ENCODE results near the gene OR51Q1. TPM values are rescaled to one million over a fixed set of nuclear protein-coding genes. Genes with fewer than 3 reads are reported as not detected.

The OR51Q1 gene
- not detected for total RNA-seq

GRCh38 chr11:5421811-5422210 is at the start of gene OR51Q1:
Gene OR51Q1 (plus strand): TSS chr11:5422111. CDS start chr11:5422201, 90 bp downstream.
- Histone ChIP-seq H3K4me3 (no peak within 1 kb of the TSS), H3K27me3 (no peaks in the 10 kb centered on the region), H3K4me1 (no peaks in the 10 kb centered on the region), H3K9me3 (peaks cover 5% of the 10 kb centered on the region), H3K27ac (no peak within 1 kb of the TSS), H3K36me3 (no peaks in the 10 kb centered on the region)
- 87% methylated on average over 1 of the region's 1 CpG for WGBS
- DNase-seq (ENCODE audit: low spot score in 2 of 2): no peak
- TF ChIP-seq POLR2A (IDR thresholded peaks at IDR 0.05) (no peak), POLR2AphosphoS5 (IDR thresholded peaks at IDR 0.05) (no peak), EP300 (IDR thresholded peaks at IDR 0.05) (no peak)
- TF ChIP-seq, protein P1, sequence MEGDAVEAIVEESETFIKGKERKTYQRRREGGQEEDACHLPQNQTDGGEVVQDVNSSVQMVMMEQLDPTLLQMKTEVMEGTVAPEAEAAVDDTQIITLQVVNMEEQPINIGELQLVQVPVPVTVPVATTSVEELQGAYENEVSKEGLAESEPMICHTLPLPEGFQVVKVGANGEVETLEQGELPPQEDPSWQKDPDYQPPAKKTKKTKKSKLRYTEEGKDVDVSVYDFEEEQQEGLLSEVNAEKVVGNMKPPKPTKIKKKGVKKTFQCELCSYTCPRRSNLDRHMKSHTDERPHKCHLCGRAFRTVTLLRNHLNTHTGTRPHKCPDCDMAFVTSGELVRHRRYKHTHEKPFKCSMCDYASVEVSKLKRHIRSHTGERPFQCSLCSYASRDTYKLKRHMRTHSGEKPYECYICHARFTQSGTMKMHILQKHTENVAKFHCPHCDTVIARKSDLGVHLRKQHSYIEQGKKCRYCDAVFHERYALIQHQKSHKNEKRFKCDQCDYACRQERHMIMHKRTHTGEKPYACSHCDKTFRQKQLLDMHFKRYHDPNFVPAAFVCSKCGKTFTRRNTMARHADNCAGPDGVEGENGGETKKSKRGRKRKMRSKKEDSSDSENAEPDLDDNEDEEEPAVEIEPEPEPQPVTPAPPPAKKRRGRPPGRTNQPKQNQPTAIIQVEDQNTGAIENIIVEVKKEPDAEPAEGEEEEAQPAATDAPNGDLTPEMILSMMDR (IDR thresholded peaks at IDR 0.05): no peak

DNA sequence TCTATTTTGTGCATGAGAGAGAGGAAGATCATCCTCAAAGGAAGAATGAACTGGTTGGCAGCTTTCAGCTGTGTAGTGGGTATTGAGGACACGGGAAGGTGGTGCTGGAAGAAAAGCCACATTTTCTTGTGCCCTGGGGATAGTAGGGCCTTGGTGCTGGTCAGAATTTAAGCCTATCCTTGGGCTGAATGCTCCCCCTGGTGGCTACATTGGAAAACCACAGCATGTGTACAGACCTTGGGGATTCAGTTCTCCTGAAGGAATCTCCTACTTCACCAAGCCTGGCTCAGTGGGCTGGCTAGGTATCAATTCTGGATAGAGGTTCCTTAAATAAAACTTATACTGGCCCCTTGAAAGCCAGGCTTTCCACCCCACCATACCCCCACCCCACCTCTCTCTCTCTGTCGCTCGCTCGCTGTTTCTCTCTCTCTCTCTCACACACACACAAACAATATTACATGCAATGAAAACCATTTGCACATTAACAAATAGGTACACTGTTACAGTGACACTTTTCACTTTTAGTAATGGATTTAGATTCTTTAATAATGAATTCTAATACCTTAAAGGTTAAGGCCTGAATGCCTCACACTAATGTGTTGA is 41.1 kb upstream of the OR51Q1 start:
- WGBS: 70% methylated on average over 4 of the region's 4 CpGs
- no peak overlapping the region for H3K4me3 ChIP-seq

DNA sequence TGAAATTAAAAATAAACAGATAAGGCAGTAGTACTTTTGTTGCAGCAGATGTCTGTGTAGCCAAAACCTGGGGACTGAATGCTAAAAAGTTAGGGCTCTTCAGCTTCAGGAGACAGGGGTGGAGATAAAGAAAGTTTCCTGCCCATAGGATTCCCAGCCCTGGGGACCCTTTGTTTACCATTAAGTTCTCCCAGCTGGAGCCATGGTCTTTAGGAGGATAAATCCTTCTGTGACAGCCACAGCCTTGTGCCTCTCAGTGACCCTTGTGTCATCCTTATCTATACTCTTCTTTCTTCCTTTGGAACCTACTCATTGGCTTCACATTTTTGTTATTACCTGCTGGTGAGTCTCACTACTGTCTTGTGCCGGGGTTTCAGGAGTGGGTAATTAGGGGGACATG is 38.3 kb upstream of the OR51Q1 start, which contains the start of gene OR51M1:
Gene OR51M1 (plus strand): TSS at position 237 of the 400 bp plus-strand sequence. CDS start 5,587 bp downstream, outside the sequence.
- H3K36me3 ChIP-seq: no peaks in the 10 kb centered on the region
- no peak within 1 kb of the TSS for H3K4me3 ChIP-seq
- H3K27me3 ChIP-seq: no peaks in the 10 kb centered on the region
- H3K9me3 ChIP-seq: no peaks in the 10 kb centered on the region
- no peak for DNase-seq (ENCODE audit: low spot score in 2 of 2)
- TF ChIP-seq EP300 (IDR thresholded peaks at IDR 0.05) (no peak), POLR2A (IDR thresholded peaks at IDR 0.05) (no peak)
- H3K4me1 ChIP-seq: no peaks in the 10 kb centered on the region
- 53% methylated on average over 1 of the region's 1 CpG for WGBS
- H3K27ac ChIP-seq: no peak within 1 kb of the TSS

More for the DNA sequence above, 41.1 kb upstream of the OR51Q1 start:
- Histone ChIP-seq H3K36me3 (no peaks in the 10 kb centered on the region), H3K4me1 (no peaks in the 10 kb centered on the region), H3K27ac (no peak overlapping the region), H3K9me3 (no peaks in the 10 kb centered on the region), H3K27me3 (no peaks in the 10 kb centered on the region)
- DNase-seq (ENCODE audit: low spot score in 2 of 2): no peak
- TF ChIP-seq, protein P1 (IDR thresholded peaks at IDR 0.05): peak in 1 of 2 donors; percentile 34
- TF ChIP-seq POLR2AphosphoS5 (IDR thresholded peaks at IDR 0.05) (no peak), EP300 (IDR thresholded peaks at IDR 0.05) (no peak), POLR2A (IDR thresholded peaks at IDR 0.05) (no peak)

DNA sequence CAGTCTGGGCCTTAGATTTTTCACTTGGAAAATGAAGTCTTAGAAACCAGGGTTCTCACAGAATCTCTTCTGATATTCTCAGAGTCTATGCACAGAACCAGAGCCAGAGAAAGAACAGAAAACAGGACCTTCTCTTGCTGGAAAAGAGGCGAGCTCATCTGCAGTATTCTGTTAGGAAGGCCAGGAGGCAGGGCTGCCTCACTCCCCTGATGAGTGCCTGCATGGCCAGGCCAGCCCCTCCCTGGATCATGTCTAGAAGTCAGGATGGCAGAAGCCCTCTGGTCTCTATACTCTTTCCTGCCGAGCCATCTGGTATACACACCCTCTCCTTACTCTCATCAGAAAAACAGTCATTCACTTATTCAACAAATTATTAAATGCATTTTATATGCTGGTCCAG is 37.6 kb upstream of the OR51Q1 start:
- no peak overlapping the region for H3K4me3 ChIP-seq
- H3K4me1 ChIP-seq: no peaks in the 10 kb centered on the region
- H3K27me3 ChIP-seq: no peaks in the 10 kb centered on the region
- DNase-seq (ENCODE audit: low spot score in 2 of 2): no peak
- no peaks in the 10 kb centered on the region for H3K36me3 ChIP-seq
- no peaks in the 10 kb centered on the region for H3K9me3 ChIP-seq
- 69% methylated on average over 2 of the region's 2 CpGs for WGBS
- no peak overlapping the region for H3K27ac ChIP-seq
- TF ChIP-seq POLR2A (IDR thresholded peaks at IDR 0.05) (no peak), EP300 (IDR thresholded peaks at IDR 0.05) (no peak), POLR2AphosphoS5 (IDR thresholded peaks at IDR 0.05) (no peak)
- TF ChIP-seq, protein P1 (IDR thresholded peaks at IDR 0.05): no peak

- Histone ChIP-seq H3K27ac (no peak overlapping the region), H3K4me3 (no peak overlapping the region), H3K27me3 (no peaks in the 10 kb centered on the region), H3K36me3 (no peaks in the 10 kb centered on the region), H3K9me3 (no peaks in the 10 kb centered on the region), H3K4me1 (no peaks in the 10 kb centered on the region)
- DNase-seq (ENCODE audit: low spot score in 2 of 2): no peak
- 80% methylated on average over 2 of the region's 2 CpGs for WGBS
- TF ChIP-seq, protein P1 (IDR thresholded peaks at IDR 0.05): no peak
- TF ChIP-seq POLR2A (IDR thresholded peaks at IDR 0.05) (no peak), EP300 (IDR thresholded peaks at IDR 0.05) (no peak)
Measured at GRCh38 chr11:5390210-5390609, 31.7 kb upstream of the OR51Q1 start.

DNA sequence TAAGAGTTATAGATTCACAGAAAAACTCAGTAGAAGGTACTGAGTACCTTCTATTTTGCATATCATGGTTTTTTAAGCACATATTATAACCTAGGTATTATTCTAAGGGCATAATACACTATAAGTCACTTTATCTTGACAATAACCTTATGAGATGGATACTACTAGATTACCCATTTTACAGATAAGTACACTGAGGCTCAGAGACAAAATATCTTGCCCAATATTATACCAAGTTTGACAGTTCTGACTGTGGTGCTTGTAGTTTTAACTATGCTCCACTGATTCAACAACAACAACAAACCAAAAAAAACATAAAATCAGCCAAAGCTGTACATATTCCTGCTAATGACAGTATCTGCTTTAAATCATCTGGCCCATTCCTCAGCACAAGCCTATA is 27.8 kb upstream of the OR51Q1 start:
- Histone ChIP-seq H3K27ac (no peak overlapping the region), H3K27me3 (no peaks in the 10 kb centered on the region), H3K4me1 (no peaks in the 10 kb centered on the region), H3K4me3 (no peak overlapping the region), H3K9me3 (no peaks in the 10 kb centered on the region), H3K36me3 (no peaks in the 10 kb centered on the region)
- TF ChIP-seq POLR2A (IDR thresholded peaks at IDR 0.05) (no peak), EP300 (IDR thresholded peaks at IDR 0.05) (no peak), POLR2AphosphoS5 (IDR thresholded peaks at IDR 0.05) (no peak)
- TF ChIP-seq, protein P1 (IDR thresholded peaks at IDR 0.05): no peak
- DNase-seq (ENCODE audit: low spot score in 2 of 2): no peak
